K562 (cell line): ENCODE measurements around the gene FLRT1. TPM values are rescaled to one million over a fixed set of nuclear protein-coding genes. Genes with fewer than 3 reads are reported as not detected.

ENCODE experiments used
- CXXC5 ChIP-seq: fragments of 250-450 bp; sonication (Bioruptor Pico); IDR thresholded peaks from 2 replicates; pipeline ENCODE4 v1.8.0; 2022; ENCODE audit warnings: inconsistent platforms, mild to moderate bottlenecking, moderate library complexity
- E2F4 ChIP-seq: sonication (generic); formaldehyde crosslinking; IDR thresholded peaks from 2 replicates; pipeline ENCODE4 v1.8.0; 2022; ENCODE audit warnings: mild to moderate bottlenecking, low read depth, missing genetic modification reagents
- ELF1 ChIP-seq: fragments of 200-800 bp; sonication (Bioruptor generic); IDR thresholded peaks from 2 replicates; pipeline ENCODE4 v1.6.1; 2016; ENCODE audit warnings: missing genetic modification characterization, missing compliant biosample characterization
- ETS1 ChIP-seq: conservative IDR thresholded peaks from 2 replicates; pipeline ENCODE4 v1.6.1; 2011; ENCODE audit warnings: low read depth, mild to moderate bottlenecking, low read length; ENCODE audit not compliant: control insufficient read depth
- ETS2 ChIP-seq: IDR thresholded peaks from 2 replicates; pipeline ENCODE4 v1.6.1; 2016; ENCODE audit warnings: borderline replicate concordance, missing genetic modification characterization, mild to moderate bottlenecking, moderate library complexity, missing compliant biosample characterization; ENCODE audit not compliant: poor library complexity, severe bottlenecking
- HEY1 ChIP-seq: fragments of 250-450 bp; sonication (Bioruptor Pico); IDR thresholded peaks from 2 replicates; pipeline ENCODE4 v1.5.0; 2020; ENCODE audit warnings: mild to moderate bottlenecking, moderate library complexity, borderline replicate concordance
- KLF1 ChIP-seq: fragments of 450-650 bp; IDR thresholded peaks from 2 replicates; pipeline ENCODE4 v1.6.1; 2016; ENCODE audit warnings: missing genetic modification characterization, missing compliant biosample characterization
- LCOR ChIP-seq: sonication (generic); formaldehyde crosslinking; IDR thresholded peaks from 2 replicates; pipeline ENCODE4 v1.8.0; 2022; ENCODE audit warnings: mild to moderate bottlenecking, missing genetic modification reagents
- MCM3 ChIP-seq: fragments of 450-650 bp; IDR thresholded peaks from 2 replicates; pipeline ENCODE4 v1.6.1; 2016
- MTA1 ChIP-seq: fragments of 450-650 bp; IDR thresholded peaks from 2 replicates; pipeline ENCODE4 v1.6.1; 2017; ENCODE audit warnings: borderline replicate concordance
- MTF1 ChIP-seq: fragments of 250-450 bp; sonication (Bioruptor Pico); IDR thresholded peaks from 2 replicates; pipeline ENCODE4 v1.9.0; 2021; ENCODE audit warnings: moderate library complexity, mild to moderate bottlenecking, inconsistent platforms, borderline replicate concordance
- NR2C1 ChIP-seq, 2 experiments: fragments of 450-650 bp; IDR thresholded peaks; 2 replicates each; pipeline ENCODE4 v1.6.1; 2017; ENCODE audit warnings: mild to moderate bottlenecking in 2 of 2, antibody characterized with exemption in 1 of 2, inconsistent platforms in 1 of 2, missing compliant biosample characterization in 1 of 2, missing genetic modification characterization in 1 of 2
- PHF8 ChIP-seq: fragments of 200-600 bp; sonication (generic); IDR thresholded peaks from 2 replicates; pipeline ENCODE4 v1.6.1; 2012; ENCODE audit warnings: mixed run types, mild to moderate bottlenecking, inconsistent platforms, low read length, moderate library complexity, borderline replicate concordance
- RBM34 ChIP-seq: fragments of 200-400 bp; formaldehyde crosslinking; IDR thresholded peaks from 2 replicates; pipeline ENCODE4 v1.6.1; 2018; ENCODE audit warnings: low read length, borderline replicate concordance; ENCODE audit not compliant: insufficient read depth
- TAF1 ChIP-seq: IDR thresholded peaks from 2 replicates; pipeline ENCODE4 v1.6.1; 2011; ENCODE audit warnings: mild to moderate bottlenecking, low read length, moderate library complexity; ENCODE audit not compliant: insufficient read depth, control insufficient read depth, severe bottlenecking; ENCODE audit errors: extremely low read depth
- UBTF ChIP-seq, 2 experiments: IDR thresholded peaks; 2 replicates each; pipeline ENCODE4 v1.6.1; 2012; ENCODE audit warnings: improper control_type of control experiment in 2 of 2, low read depth in 2 of 2, low read length in 2 of 2, borderline replicate concordance in 1 of 2
- ZNF197 ChIP-seq: fragments of 200-800 bp; sonication (Bioruptor generic); IDR thresholded peaks from 2 replicates; pipeline ENCODE4 v1.6.1; 2016; ENCODE audit warnings: low read depth, missing genetic modification characterization, missing compliant biosample characterization
- ZNF263 ChIP-seq: sonication (generic); formaldehyde crosslinking; IDR thresholded peaks from 2 replicates; pipeline ENCODE4 v1.8.0; 2022; ENCODE audit warnings: mild to moderate bottlenecking, missing genetic modification reagents, borderline replicate concordance
- ZNF395 ChIP-seq: fragments of 200-800 bp; sonication (Bioruptor generic); IDR thresholded peaks from 2 replicates; pipeline ENCODE4 v1.6.1; 2017; ENCODE audit warnings: missing genetic modification characterization, missing compliant biosample characterization
- ZNF830 ChIP-seq: fragments of 250-450 bp; sonication (Bioruptor Pico); IDR thresholded peaks from 2 replicates; pipeline ENCODE4 v1.5.0; 2021; ENCODE audit warnings: mild to moderate bottlenecking
- polyA plus RNA-seq, 8 experiments: library from polyadenylated mRNA; depleted of rRNA in 4 of 8; stranded (reverse) in 5 of 8; unstranded in 3 of 8; fragments of >200 nt; fragmentation: Nextera tagmentation in 2 of 8; fragmentation: Illumina TruSeq in 1 of 8; extraction: Ambion mirVana in 2 of 8; extraction: Trizol in 1 of 8; gene quantifications; 2 replicates each; pipeline versions ENCODE4 v1.2.1 to v1.2.3, GENCODE V29; 2011 to 2014; ENCODE audit warnings: inconsistent platforms in 1 of 8, missing spikeins in 1 of 8
- total RNA-seq, 7 experiments: library from RNA; depleted of rRNA in 6 of 7; stranded (reverse); fragments of >200 nt in 6 of 7; fragmentation: Illumina TruSeq in 2 of 7; extraction: Trizol in 2 of 7; gene quantifications; 2 replicates each; pipeline versions ENCODE4 v1.2.1 to v1.2.3, GENCODE V29; 2011 to 2021; ENCODE audit warnings: low replicate concordance in 1 of 7

Gene FLRT1
- total and polyA plus RNA-seq, 9 of the 15 experiments (the other 6 are each of a cell fraction or from before 2014, with no cell fraction given), result not detected

- TF ChIP-seq UBTF (IDR thresholded peaks at IDR 0.05; ENCODE audit: borderline replicate concordance in 1 of 2, low read depth in 2 of 2, low read length in 2 of 2), result 0 out of 4 replicates have a peak, but pooled peaks of 1 of the 2 experiments have one; percentile 24
- TF ChIP-seq ETS2, result no peak
- TF ChIP-seq MTA1, result no peak
- 0 out of 2 replicates have a peak, but pooled peaks have one; percentile 49 for TF ChIP-seq ETS1
- TF ChIP-seq CXXC5 (CRISPR knock-in tag), result peak; percentile 91
- TF ChIP-seq ZNF197 (CRISPR knock-in tag), result no peak
- no peak for TF ChIP-seq ZNF830
- peak; percentile 55; the same call in 1 of the 2 replicates for TF ChIP-seq KLF1 (tag)
- 0 out of 2 replicates have a peak, but pooled peaks have one; percentile 37 for TF ChIP-seq ZNF395 (CRISPR knock-in tag)
- TF ChIP-seq E2F4, result no peak
- peak; percentile 95; the same call in 1 of the 2 replicates for TF ChIP-seq PHF8
- no peak for TF ChIP-seq MTF1 (CRISPR knock-in tag)
- peak; percentile 89 for TF ChIP-seq LCOR (CRISPR knock-in tag)
- TF ChIP-seq ZNF263 (CRISPR knock-in tag), result peak; percentile 84
- peak; percentile 99 for TF ChIP-seq ELF1 (tag)
- TF ChIP-seq MCM3, result no peak
- TF ChIP-seq RBM34, result peak; percentile 27; the same call in 1 of the 2 replicates
- peak; percentile 93 for TF ChIP-seq TAF1
- TF ChIP-seq HEY1, result no peak
- TF ChIP-seq NR2C1 (IDR thresholded peaks at IDR 0.05), result peak; percentile 97
- peak; percentile 98 for TF ChIP-seq NR2C1 (tag; IDR thresholded peaks at IDR 0.05)
Measured at GRCh38 chr11:63986156-63986931, 49.4 kb upstream of the FLRT1 start, which contains the start of gene OTUB1 (continued).
